Stimulated activated CD8-positive, alpha-beta memory T cell treated with anti-CD3 and anti-CD28 coated beads, Interleukin-7, amount 100 ng/mL, for 4 hours (primary cell): ENCODE data around the gene KCNA2.
A peak's percentile ranks its signal among the peaks of the same experiment; 100 is the strongest.

Experiments used
- DNase-seq, 2 donors: peaks; one replicate each; pipeline ENCODE4 v3.0.0-alpha.2; 2020; ENCODE audit warnings: low read depth in 2 of 2

KCNA2 gene

GRCh38 chr1:110566836-110567235 lies 39.3 kb downstream of the KCNA2 start:
- no peak for DNase-seq

GRCh38 chr1:110565565-110565964 lies 40.6 kb downstream of the KCNA2 start:
- DNase-seq, result no peak

- DNase-seq, result no peak
These were observed 43.1 kb downstream of the KCNA2 start for GRCh38 chr1:110563089-110563488.

- DNase-seq, result no peak
These were observed 44.6 kb downstream of the KCNA2 start for GRCh38 chr1:110561596-110561995.

- DNase-seq, result no peak
These were observed 47.0 kb downstream of the KCNA2 start for GRCh38 chr1:110559157-110559556.

- DNase-seq, result no peak
These were observed 48.7 kb downstream of the KCNA2 start for GRCh38 chr1:110557481-110557880.

GRCh38 chr1:110556471-110556807 lies 49.7 kb downstream of the KCNA2 start:
- no peak for DNase-seq

- no peak for DNase-seq
These were observed 50.2 kb downstream of the KCNA2 start for GRCh38 chr1:110555807-110556470.

- DNase-seq, result peak; percentile 18 to 60
These were observed 51.0 kb downstream of the KCNA2 start for GRCh38 chr1:110554871-110555801.

GRCh38 chr1:110551278-110551809 lies 54.8 kb downstream of the KCNA2 start:
- DNase-seq, result no peak

- no peak for DNase-seq
These were observed 56.3 kb downstream of the KCNA2 start for GRCh38 chr1:110549831-110550230.

- no peak for DNase-seq
These were observed 57.8 kb downstream of the KCNA2 start for GRCh38 chr1:110548381-110548780.

- no peak for DNase-seq
These were observed 59.1 kb downstream of the KCNA2 start for GRCh38 chr1:110547017-110547416.

- DNase-seq, result no peak
These were observed 60.7 kb downstream of the KCNA2 start for GRCh38 chr1:110545492-110545891.

GRCh38 chr1:110544753-110545152 lies 61.4 kb downstream of the KCNA2 start:
- no peak for DNase-seq
